Measurements from ENCODE around the gene PRAC2.
"Not testable (repeated sequence)": the region's sequence is repeated elsewhere in the genome, so short reads cannot be mapped to it uniquely, and the experiment has no call there.

PRAC2 gene

GRCh38 chr17:48722915-48723422 lies at the start of gene PRAC2:
Gene PRAC2, plus strand, starts transcription at chr17:48723185. Its CDS starts 1,226 bp downstream, at chr17:48724411.
- H3K4me3 ChIP-seq (ENCODE audit: low read length), result no peak within 1 kb of the TSS; the same call in 1 of the 2 replicates
- TF ChIP-seq ZNF274 (IDR thresholded peaks at IDR 0.05; ENCODE audit: low read depth, low read length), result no peak

GRCh38 chr17:48676963-48677558 lies 45.9 kb upstream of the PRAC2 start:
- no peak for TF ChIP-seq ZNF274 (IDR thresholded peaks at IDR 0.05; ENCODE audit: low read depth, low read length)
- H3K4me3 ChIP-seq (ENCODE audit: low read length), result no peak overlapping the region

DNA sequence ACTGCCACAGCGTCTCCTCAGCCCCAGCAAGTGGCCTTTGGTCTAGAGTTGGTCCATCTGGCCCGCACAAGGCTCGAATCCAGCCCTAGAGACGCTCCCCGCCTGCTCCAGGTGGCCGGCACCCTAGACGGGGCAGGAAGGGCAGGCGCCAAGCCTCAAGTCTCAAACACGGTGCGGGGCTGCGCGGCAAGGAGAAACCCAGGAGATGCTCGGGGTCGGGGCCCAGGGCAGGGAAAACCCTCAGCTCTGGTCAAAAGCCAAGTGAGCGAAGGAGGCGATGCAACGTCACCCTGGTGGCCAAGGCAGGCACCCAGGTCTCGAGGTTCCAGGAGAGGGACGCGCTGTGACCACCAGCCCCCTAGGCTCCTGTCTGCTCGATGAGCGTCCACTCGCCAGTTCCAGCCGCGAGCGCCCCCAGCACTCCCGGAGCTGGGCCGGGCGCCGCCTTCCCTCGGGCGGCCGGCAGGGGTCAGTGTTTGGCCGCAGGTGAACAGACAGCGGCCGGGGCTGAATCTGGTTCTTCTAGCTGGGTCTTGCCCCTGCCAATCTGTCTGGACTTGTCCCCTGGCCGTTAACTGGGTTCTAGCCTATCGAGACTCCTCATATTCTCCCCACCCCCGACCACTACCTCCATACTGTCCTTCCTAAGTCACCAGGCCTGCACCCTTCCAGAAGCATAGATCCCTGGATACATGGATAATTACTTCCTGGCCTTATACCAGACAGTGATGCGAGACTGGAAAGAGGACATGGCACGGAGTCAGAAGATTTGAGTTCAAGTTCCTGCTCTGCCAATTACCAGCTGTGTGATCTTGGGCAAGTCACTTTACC lies 44.6 kb upstream of the PRAC2 start:
- no peak overlapping the region for H3K4me3 ChIP-seq (ENCODE audit: low read length)
- no peak for TF ChIP-seq ZNF274 (IDR thresholded peaks at IDR 0.05; ENCODE audit: low read depth, low read length)

DNA sequence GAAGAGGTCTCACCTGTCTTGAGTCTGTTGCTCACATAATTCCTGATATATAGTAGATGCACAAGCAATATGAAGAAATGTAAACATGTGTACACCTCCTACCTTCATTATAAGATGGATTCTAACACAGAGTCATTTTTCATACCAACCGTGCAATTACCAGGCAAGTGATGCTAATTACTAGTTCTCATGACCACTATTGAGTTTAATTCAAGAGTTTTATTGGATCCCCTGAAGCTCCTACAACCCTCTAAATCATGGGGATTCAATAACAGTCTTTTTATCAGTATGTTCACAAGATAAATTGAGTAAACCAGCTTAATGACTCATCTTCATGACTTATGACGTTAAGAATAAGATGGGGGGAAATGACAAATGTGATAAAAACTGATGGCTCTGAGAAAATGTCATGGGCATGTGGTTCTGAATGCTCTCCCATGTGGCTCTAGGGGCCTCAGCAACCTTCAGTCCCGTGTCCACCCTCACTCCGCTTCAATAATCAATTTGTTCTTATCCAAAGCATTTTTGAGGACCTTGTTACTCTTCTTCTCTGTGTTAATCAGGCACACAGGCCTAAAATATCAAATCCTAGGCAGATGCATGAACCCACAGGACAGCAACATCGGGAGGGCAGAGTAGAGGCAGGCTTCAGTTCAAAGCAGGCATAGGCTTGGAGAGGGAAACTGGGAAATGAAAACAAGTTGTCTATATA lies 43.4 kb upstream of the PRAC2 start:
- no peak for TF ChIP-seq ZNF274 (IDR thresholded peaks at IDR 0.05; ENCODE audit: low read depth, low read length)
- no peak overlapping the region for H3K4me3 ChIP-seq (ENCODE audit: low read length)

- H3K4me3 ChIP-seq (ENCODE audit: low read length), result no peak overlapping the region
- TF ChIP-seq ZNF274 (IDR thresholded peaks at IDR 0.05; ENCODE audit: low read depth, low read length), result no peak
Measured at GRCh38 chr17:48681609-48682008, 41.4 kb upstream of the PRAC2 start.

- TF ChIP-seq ZNF274 (IDR thresholded peaks at IDR 0.05; ENCODE audit: low read depth, low read length), result no peak
Measured at GRCh38 chr17:48690655-48691054, 32.3 kb upstream of the PRAC2 start.

DNA sequence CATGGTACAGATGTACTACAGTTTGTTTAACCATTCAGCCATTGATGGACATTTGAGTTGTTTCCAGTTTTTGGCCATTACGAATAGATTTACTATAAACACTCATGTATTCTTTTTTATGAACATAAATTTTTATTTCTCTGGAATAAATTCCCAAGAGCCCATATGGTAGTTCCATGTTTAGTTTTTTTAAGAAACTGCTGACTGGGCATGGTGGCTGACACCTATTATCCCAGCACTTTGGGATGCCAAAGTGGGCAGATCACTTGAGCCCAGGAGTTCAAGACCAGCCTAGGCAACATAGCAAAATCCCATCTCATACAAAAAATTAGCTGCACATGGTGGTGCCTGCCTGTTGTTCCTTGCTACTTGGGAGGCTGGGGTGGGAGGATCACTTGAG lies 30.9 kb upstream of the PRAC2 start:
- H3K4me3 ChIP-seq (ENCODE audit: low read length), result no peak overlapping the region
- no peak for TF ChIP-seq ZNF274 (IDR thresholded peaks at IDR 0.05; ENCODE audit: low read depth, low read length)

More at GRCh38 chr17:48690655-48691054, 32.3 kb upstream of the PRAC2 start:
- no peak overlapping the region for H3K4me3 ChIP-seq (ENCODE audit: low read length)

- no peak overlapping the region for H3K4me3 ChIP-seq (ENCODE audit: low read length)
- TF ChIP-seq ZNF274 (IDR thresholded peaks at IDR 0.05; ENCODE audit: low read depth, low read length), result no peak
Measured at GRCh38 chr17:48693178-48693577, 29.8 kb upstream of the PRAC2 start.

GRCh38 chr17:48701864-48702532 lies 21.0 kb upstream of the PRAC2 start:
- no peak overlapping the region for H3K4me3 ChIP-seq (ENCODE audit: low read length)
- TF ChIP-seq ZNF274 (IDR thresholded peaks at IDR 0.05; ENCODE audit: low read depth, low read length), result no peak

DNA sequence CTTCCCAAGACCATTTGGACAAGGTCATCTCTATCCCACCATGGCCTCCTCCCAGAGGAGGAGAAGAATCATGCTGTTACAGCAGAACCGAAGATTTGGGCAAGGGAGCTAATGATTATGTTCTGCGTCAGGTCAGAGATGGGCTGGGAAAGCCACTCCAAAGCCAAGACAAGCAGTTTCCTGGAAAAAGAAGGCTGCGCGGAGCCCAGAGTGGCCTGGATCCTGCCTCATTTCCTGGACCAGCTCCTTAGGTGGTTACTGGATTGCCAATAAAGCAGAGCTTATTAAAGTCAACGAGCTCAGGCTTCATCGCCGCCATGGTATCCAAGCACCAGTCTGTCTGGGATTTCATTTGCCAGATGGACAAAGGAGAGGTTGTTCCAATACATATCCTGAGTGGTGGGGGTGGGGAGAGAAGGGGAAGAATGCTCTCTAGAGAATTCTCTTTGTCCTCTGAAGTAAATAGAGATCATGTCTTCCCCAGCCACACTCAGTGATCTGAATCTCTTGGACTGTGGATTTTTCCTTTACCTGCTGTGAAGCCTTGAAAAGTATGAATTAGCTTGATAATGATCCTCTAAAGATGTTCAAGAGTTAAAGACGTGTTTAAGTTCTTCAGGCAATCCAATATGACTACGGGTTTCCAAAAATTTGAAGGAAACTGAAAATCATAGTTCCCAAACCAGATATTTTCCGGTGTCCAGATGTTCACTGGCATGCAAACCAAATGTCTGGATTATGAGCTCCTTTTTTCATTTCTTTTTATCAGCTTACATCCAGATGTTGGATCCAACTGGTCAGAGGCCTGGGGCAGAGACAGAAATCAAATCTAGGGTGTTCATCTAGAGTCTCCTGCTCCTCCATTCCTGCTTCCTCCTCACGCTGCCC lies 18.4 kb upstream of the PRAC2 start:
- TF ChIP-seq ZNF274 (IDR thresholded peaks at IDR 0.05; ENCODE audit: low read depth, low read length), result no peak
- H3K4me3 ChIP-seq (ENCODE audit: low read length), result no peak overlapping the region

DNA sequence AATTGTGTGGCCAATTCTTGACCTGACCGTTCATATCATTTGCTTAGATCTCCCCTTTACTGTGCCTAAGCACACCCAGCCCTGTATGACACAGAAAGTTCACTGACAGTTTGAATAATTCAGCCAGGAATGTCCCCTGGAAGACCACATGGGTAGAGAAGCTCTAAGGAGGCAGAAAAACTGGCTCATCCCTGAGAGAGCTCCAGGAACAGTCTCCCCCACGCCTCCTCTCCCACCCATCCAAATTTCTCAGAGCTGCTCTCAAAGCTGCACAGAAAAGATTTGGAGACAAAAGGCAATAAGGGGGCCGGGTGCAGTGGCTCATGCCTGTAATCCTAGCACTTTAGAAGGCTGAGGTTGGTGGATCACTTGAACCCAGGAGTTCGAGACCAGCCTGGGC lies 11.9 kb upstream of the PRAC2 start:
- no peak for TF ChIP-seq ZNF274 (IDR thresholded peaks at IDR 0.05; ENCODE audit: low read depth, low read length)
- H3K4me3 ChIP-seq (ENCODE audit: low read length), result no peak overlapping the region

- no peak overlapping the region for H3K4me3 ChIP-seq (ENCODE audit: low read length)
- TF ChIP-seq ZNF274 (IDR thresholded peaks at IDR 0.05; ENCODE audit: low read depth, low read length), result no peak
Measured at GRCh38 chr17:48715496-48716399, 7.2 kb upstream of the PRAC2 start.

DNA sequence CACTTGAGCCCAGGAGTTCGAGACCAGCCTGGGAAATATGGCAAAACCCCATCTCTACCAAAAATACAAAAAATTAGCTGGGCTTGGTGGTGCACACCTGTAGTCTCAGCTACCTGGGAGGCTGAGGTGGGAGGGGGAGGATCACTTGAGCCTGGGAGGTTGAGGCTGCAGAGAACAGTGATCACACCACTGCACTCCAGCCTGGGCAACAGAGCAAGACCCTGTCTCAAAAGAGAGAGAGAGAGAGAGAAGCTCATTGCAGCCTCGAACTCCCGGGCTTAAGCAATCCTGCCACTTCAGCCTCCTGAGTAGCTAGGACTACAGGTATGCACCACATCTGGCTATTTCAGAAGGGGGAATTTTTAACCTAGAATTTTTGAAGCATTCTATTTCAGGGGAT lies 6.4 kb upstream of the PRAC2 start:
- not testable (repeated sequence) for H3K4me3 ChIP-seq (ENCODE audit: low read length)

Measured in GM08714 (cell line).